Mucosa of descending colon (tissue), 3 donors: ENCODE results near the gene RIOK3. TPM values are rescaled to one million over a fixed set of nuclear protein-coding genes. Genes with fewer than 3 reads are reported as not detected.

Source experiments
- ATAC-seq: fragments of 200-7000 bp; cut with Tn5 transposase; one replicate; pipeline ENCODE4 v1.9.1; 2020; ENCODE audit warnings: mild to moderate bottlenecking, moderate library complexity
- DNase-seq, 3 donors: peaks; one replicate each; pipeline ENCODE4 v3.0.0-alpha.2; 2020
- H3K36me3 ChIP-seq: fragments of 200-600 bp; one replicate; pipeline ENCODE4 v1.8.0; 2021; ENCODE audit warnings: low read depth, mild to moderate bottlenecking
- H3K4me1 ChIP-seq: fragments of 200-600 bp; one replicate; pipeline ENCODE4 v1.8.0; 2021; ENCODE audit warnings: low read depth, mild to moderate bottlenecking
- H3K4me3 ChIP-seq: fragments of 200-600 bp; one replicate; pipeline ENCODE4 v1.8.0; 2021; ENCODE audit warnings: mild to moderate bottlenecking
- H3K9me3 ChIP-seq: fragments of 200-600 bp; one replicate; pipeline ENCODE4 v1.8.0; 2021; ENCODE audit warnings: mild to moderate bottlenecking
- CTCF ChIP-seq: fragments of 200-600 bp; IDR thresholded peaks from one replicate; pipeline ENCODE4 v1.8.0; 2022; ENCODE audit warnings: antibody characterized with exemption, mild to moderate bottlenecking
- intact Hi-C, 2 donors: fragments of 100-400 bp; cut with DNase I in 1 of 2; cut with micrococcal nuclease in 1 of 2; formaldehyde crosslinking; loops; one replicate each; pipeline versions ENCODE4 v1.11.0 to v1.11.1; 2022; cut with DNase I, micrococcal nuclease
- total RNA-seq, 3 donors: library from RNA; stranded (reverse); fragmentation: NEBNext Ultra II Directional in 2 of 3; extraction: Animal tissue kit (Norgen Biotek cat#: 25700) in 2 of 3; gene quantifications; one replicate each; pipeline versions ENCODE4 v1.2.1 to v1.2.4, GENCODE V29; 2021 to 2023
- donor health status: DM: no; HTN: no; CAD: no; lungs with moderate emphysema.
- donor health status: DM: no; HTN: no; CAD: no.
- donor health status: DM: no; HTN: yes; CAD: no.

RIOK3 gene
- total RNA-seq, 3 donors from 2014 or later: 96.3 to 176 (median 171) TPM

DNA sequence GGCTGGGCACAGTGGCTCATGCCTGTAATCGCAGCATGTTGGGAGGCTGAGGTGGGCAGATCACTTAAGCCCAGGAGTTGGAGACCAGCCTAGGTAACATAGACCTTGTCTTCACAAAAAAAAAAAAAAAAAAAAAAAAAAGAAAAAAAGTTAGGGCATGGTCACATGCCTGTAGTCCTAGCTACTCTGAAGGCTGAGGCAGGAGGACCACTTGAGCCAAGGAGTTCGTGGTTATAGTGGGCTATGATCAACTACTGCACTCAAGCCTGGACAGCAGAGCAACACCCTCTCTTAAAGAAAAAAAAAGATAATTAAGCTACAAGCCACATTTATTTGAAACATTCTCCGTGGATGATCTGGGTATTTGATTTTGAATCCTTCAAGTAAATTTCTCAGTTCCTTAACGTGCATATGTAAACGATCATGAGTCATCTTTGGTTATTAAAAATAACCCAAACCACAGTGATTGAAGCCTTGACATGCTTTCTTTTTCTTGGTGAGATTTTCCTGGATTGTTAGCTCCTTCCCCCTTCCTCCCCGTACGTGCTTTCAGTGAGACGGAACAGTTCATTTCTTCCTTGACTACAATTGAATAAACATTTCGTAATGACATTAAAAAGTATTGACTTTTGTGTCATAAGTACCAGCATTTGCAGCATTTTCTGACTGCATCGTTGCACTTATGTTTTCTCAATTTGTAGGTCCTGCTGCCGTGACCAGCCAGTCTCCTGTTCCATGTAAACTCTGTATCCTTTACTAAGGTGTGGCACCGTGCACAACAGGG, 70.5 kb downstream of the RIOK3 start:
- ATAC-seq (no peak), DNase-seq (no peak)
- H3K4me1 ChIP-seq: no peaks in the 10 kb centered on the region
- no peaks in the 10 kb centered on the region for H3K36me3 ChIP-seq
- TF ChIP-seq CTCF: no peak
- H3K9me3 ChIP-seq: no peaks in the 10 kb centered on the region
- intact Hi-C loops: loop anchor here in 1 of 2 donors (10.0 kb wide), 1 partner anchor 61 kb away; the partner anchor contains the start of gene NPC1
- H3K4me3 ChIP-seq: no peak overlapping the region

- ATAC-seq: no peak
These were observed 71.2 kb downstream of the RIOK3 start for GRCh38 chr18:23524213-23524707.

GRCh38 chr18:23526501-23527063, 73.5 kb downstream of the RIOK3 start:
- Histone ChIP-seq H3K4me3 (no peak overlapping the region), H3K4me1 (no peaks in the 10 kb centered on the region), H3K9me3 (no peaks in the 10 kb centered on the region), H3K36me3 (peaks cover 9% of the 10 kb centered on the region)
- intact Hi-C loops: loop anchor here in 1 of 2 donors (10.0 kb wide), 1 partner anchor 58 kb away; the partner anchor contains the start of gene NPC1
- no peak for TF ChIP-seq CTCF
- ATAC-seq (no peak), DNase-seq (no peak)

More at GRCh38 chr18:23524213-23524707, 71.2 kb downstream of the RIOK3 start:
- intact Hi-C loops: loop anchor here in 1 of 2 donors (10.0 kb wide), 1 partner anchor 61 kb away; the partner anchor contains the start of gene NPC1
- Histone ChIP-seq H3K4me1 (no peaks in the 10 kb centered on the region), H3K9me3 (no peaks in the 10 kb centered on the region), H3K4me3 (no peak overlapping the region), H3K36me3 (no peaks in the 10 kb centered on the region)
- no peak for DNase-seq
- no peak for TF ChIP-seq CTCF

- ATAC-seq (peak; percentile 48), DNase-seq (peak in 1 of 3 donors; percentile 35)
- Histone ChIP-seq H3K36me3 (peaks cover 12% of the 10 kb centered on the region), H3K4me1 (no peaks in the 10 kb centered on the region), H3K9me3 (no peaks in the 10 kb centered on the region), H3K4me3 (no peak overlapping the region)
- no peak for TF ChIP-seq CTCF
- intact Hi-C loops: loop anchor here in 1 of 2 donors (10.0 kb wide), 1 partner anchor 56 kb away; the partner anchor contains the start of gene NPC1
These were observed 75.7 kb downstream of the RIOK3 start for GRCh38 chr18:23528580-23529472.

GRCh38 chr18:23529604-23530003, 76.5 kb downstream of the RIOK3 start:
- intact Hi-C loops: loop anchor here in 1 of 2 donors (10.0 kb wide), 1 partner anchor 55 kb away; the partner anchor contains the start of gene NPC1
- no peak overlapping the region for H3K4me3 ChIP-seq
- H3K4me1 ChIP-seq: no peaks in the 10 kb centered on the region
- H3K36me3 ChIP-seq: peaks cover 18% of the 10 kb centered on the region
- TF ChIP-seq CTCF: no peak
- H3K9me3 ChIP-seq: no peaks in the 10 kb centered on the region
- DNase-seq (no peak), ATAC-seq (no peak)
